ENCODE measurements around the gene KCNG1. TPM values are rescaled to one million over a fixed set of nuclear protein-coding genes. Genes with fewer than 3 reads are reported as not detected.
"Not testable (repeated sequence)": the region's sequence is repeated elsewhere in the genome, so short reads cannot be mapped to it uniquely, and the experiment has no call there.

KCNG1 gene
- total and polyA plus RNA-seq, 5 experiments from 2014 or later = 1.8 to 2.3 TPM; not detected in 3

DNA sequence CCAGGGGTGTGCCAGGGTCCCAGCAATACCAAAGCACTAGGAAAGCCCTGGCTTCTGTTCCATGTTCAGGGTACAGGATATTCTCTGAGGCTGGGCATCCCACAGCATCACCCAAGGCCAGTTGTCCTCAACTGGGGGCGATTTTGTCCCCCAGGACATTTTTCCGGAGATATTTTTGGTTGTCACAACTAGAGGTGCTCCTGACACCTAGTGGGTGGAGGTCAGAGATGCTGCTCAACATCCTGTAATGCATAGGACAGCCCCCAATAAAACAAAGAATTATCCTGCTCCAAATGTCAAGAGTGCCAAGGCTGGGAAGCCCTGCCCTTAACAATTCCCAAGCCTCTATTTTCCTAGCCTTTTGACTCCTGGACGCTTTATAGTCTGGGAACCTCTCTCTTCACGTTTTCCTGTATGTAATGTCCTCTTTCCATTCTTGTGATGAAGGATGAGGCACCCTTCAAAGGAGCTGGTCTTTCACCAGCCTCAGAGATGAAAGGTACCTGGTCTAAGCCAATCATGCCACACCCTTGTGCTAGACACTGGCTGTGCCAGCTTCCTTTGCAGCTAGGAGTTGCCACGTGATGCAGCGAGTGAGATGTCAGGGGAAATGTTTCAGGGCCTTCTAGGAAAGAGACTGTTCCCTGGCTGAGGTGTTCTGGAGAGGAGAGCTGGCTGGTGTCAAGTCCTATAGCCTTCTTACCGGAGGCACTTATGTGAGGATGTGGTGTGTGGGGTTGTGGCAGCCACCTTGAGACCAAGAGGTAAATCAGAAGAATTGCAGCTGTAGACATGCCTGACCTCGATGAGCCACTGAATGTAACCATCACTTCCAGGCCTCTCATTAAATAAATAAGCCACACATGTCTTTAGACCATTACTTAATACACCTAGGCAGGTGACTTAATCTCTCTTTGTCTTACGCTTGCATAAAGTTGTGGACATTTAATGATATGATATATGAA is 23.4 kb upstream of the KCNG1 start:
- ATAC-seq = no peak
- DNase-seq = no peak
- Mint-ChIP-seq H3K4me3 (no peak overlapping the region), H3K36me3 (no peaks in the 10 kb centered on the region), H3K27ac (no peak overlapping the region), H3K4me1 (no peaks in the 10 kb centered on the region), H3K9me3 (peaks cover 0 to 6% (median 0%) of the 10 kb centered on the region in 9 donors), H3K27me3 (peaks cover 16 to 36% (median 22%) of the 10 kb centered on the region in 5 donors)
- POLR2A ChIA-PET = no interaction called here

DNA sequence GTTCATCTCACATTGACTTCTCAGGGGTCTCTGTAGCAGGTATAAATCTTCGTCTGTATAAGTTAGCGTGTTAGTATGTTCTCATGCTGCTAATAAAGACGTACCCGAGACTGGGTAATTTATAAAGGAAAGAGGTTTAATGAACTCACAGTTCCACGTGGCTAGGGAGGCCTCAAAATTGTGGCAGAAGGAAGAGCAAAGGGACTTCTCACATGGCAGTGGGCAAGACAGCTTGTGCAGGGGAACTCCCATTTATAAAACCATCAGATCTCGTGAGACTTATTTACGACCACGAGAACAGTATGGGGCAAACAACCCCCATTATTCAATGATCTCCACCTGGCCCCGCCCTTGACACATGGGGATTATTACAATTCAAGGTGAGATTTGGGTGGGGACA is 22.6 kb upstream of the KCNG1 start:
- peaks cover 14 to 28% (median 16%) of the 10 kb centered on the region in 5 donors for H3K27me3 Mint-ChIP-seq
- H3K4me3 Mint-ChIP-seq, H3K36me3 Mint-ChIP-seq, ATAC-seq, H3K27ac Mint-ChIP-seq, H3K4me1 Mint-ChIP-seq, POLR2A ChIA-PET, H3K9me3 Mint-ChIP-seq, DNase-seq: not testable (repeated sequence)

DNA sequence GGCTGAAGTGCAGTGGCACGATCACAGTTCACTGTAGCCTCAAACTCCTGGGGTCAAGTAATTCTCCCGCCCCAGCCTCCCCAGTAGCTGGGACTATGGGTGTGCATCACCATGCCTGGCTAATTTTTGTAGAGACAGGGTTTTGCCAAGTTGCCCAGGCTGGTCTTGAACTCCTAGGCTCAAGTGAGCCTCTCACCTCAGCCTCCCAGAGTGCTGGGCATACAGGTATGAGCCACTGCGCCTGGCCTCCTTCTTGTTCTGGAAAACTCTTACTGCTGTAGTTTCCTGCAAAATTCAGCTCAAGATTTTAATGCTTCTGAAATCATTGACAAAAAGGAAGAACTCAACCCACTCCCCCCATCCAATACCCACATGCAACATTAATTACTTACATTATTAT is 21.9 kb upstream of the KCNG1 start:
- Mint-ChIP-seq H3K4me3 (no peak overlapping the region), H3K4me1 (no peaks in the 10 kb centered on the region)

DNA sequence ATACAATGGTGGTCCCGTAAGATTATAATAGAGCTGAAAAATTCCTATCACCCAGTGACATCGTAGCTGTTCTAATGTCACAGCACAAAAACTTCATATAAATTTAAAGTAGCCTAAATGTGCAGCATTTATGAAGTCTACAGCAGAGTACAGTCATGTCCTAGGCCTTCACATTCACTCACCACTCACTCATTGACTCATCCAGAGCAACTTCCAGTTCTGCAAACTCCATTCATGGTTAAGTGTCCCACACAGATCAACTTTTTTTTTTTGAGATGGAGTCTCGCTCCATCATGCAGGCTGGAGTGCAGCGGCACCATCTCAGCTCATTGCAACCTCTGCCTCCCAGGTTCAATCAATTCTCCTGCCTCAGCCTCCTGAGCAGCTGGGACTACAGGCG is 20.9 kb upstream of the KCNG1 start:
- Mint-ChIP-seq H3K4me1 (no peaks in the 10 kb centered on the region), H3K27me3 (peaks cover 5 to 11% (median 6%) of the 10 kb centered on the region in 5 donors), H3K4me3 (no peak overlapping the region), H3K27ac (no peak overlapping the region), H3K9me3 (peaks cover 0 to 6% (median 0%) of the 10 kb centered on the region in 9 donors), H3K36me3 (no peaks in the 10 kb centered on the region)
- ATAC-seq = no peak
- no peak for DNase-seq
- POLR2A ChIA-PET = no interaction called here

More for the DNA sequence above, 21.9 kb upstream of the KCNG1 start:
- no peak overlapping the region for H3K27ac Mint-ChIP-seq
- no peaks in the 10 kb centered on the region for H3K36me3 Mint-ChIP-seq
- DNase-seq (no peak), ATAC-seq (no peak)
- H3K9me3 Mint-ChIP-seq = peaks cover 0 to 6% (median 0%) of the 10 kb centered on the region in 9 donors
- POLR2A ChIA-PET = no interaction called here
- peaks cover 8 to 21% (median 11%) of the 10 kb centered on the region in 5 donors for H3K27me3 Mint-ChIP-seq

DNA sequence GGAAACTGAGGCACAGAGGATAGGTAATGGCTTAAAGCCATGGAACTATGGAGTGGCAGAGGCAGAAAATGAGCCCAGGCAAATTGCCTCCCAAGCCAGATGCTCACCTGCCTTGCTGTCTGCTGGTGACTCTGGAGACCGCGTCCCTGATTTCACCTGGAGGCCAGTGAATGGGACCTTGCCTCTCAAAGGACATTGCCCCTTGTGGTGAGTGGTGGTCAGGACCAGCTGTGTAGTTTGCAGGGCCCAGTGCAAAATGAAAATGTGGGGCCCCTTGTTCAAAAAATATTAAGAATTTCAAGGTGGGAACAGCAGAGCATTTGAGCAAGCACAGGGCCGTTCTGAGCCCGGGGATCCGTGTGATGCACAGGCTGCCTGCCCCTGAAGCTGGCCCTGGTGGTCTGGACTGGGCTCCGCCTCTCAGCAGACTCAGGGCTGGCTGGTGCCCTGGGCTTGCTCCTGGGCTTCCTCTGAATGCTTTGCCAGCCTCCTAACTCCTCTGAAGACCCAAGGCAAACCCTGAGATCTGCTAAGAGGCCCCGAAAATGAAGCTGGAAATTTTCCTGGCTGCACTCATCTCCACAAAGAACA is 19.8 kb upstream of the KCNG1 start:
- no peaks in the 10 kb centered on the region for H3K4me1 Mint-ChIP-seq
- H3K4me3 Mint-ChIP-seq = no peak overlapping the region
- peaks cover 5 to 9% (median 7%) of the 10 kb centered on the region in 5 donors for H3K27me3 Mint-ChIP-seq
- no peak for ATAC-seq
- H3K27ac Mint-ChIP-seq = no peak overlapping the region
- no peak for DNase-seq
- H3K9me3 Mint-ChIP-seq = peaks cover 0 to 6% (median 0%) of the 10 kb centered on the region in 9 donors
- POLR2A ChIA-PET = no interaction called here
- no peaks in the 10 kb centered on the region for H3K36me3 Mint-ChIP-seq

DNA sequence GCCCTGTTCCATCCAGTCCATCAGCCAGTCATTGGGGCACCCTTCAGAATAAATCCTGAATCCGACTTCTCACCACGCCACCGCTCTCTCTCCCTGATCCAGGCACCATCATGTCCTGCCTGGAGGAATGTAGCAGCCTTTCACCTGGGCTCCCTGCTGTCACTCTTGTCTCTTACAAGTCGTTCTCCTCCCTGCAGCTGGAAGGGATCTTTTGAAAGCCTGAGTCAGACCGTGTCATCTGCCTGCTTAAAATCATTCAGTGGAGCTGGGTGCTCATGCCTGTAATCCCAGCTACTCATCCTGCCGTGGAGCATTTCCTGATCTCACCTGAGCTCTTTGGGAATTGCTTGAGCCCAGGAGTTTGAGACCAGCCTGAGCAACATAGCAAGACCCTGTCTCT is 19.2 kb upstream of the KCNG1 start:
- Mint-ChIP-seq H3K4me1 (no peaks in the 10 kb centered on the region), H3K27ac (no peak overlapping the region), H3K36me3 (no peaks in the 10 kb centered on the region), H3K4me3 (no peak overlapping the region), H3K9me3 (peaks cover 0 to 6% (median 0%) of the 10 kb centered on the region in 9 donors), H3K27me3 (peaks cover 3 to 8% (median 6%) of the 10 kb centered on the region in 5 donors)
- ATAC-seq (no peak), DNase-seq (no peak)
- POLR2A ChIA-PET = no interaction called here

DNA sequence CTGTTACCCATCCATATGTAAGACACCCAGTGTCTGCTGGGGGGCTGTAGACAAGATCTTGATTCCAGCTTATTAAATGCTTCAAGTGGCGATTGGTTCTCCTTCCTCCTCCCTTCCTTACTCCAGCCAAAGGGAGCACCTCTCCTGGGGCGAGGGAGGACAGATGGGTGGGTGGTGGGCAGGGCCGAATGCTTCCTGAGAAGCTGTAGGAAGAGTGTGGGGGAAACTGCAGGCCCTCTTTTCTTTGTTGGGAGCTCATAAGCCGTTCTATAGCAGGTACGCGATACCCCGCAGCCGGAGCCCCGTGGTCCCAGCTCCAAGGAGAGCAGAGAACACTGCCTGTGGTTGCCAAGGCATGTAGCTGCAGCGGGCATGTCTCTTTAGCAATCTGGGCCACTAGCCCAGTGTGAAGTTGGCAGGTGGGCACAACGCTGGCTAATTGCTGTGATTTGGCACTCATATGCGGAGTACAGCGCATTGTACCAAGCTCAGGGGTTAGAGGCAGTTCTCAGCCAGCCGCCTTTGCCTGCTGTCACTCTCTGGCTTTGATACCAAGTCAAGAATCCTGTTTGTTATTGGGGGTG is 14.7 kb upstream of the KCNG1 start:
- no peak for ATAC-seq
- Mint-ChIP-seq H3K9me3 (no peaks in the 10 kb centered on the region), H3K36me3 (no peaks in the 10 kb centered on the region), H3K4me1 (no peaks in the 10 kb centered on the region), H3K27me3 (peaks cover 11 to 23% (median 16%) of the 10 kb centered on the region in 5 donors), H3K4me3 (no peak overlapping the region), H3K27ac (no peak overlapping the region)
- POLR2A ChIA-PET = no interaction called here
- DNase-seq = no peak

DNA sequence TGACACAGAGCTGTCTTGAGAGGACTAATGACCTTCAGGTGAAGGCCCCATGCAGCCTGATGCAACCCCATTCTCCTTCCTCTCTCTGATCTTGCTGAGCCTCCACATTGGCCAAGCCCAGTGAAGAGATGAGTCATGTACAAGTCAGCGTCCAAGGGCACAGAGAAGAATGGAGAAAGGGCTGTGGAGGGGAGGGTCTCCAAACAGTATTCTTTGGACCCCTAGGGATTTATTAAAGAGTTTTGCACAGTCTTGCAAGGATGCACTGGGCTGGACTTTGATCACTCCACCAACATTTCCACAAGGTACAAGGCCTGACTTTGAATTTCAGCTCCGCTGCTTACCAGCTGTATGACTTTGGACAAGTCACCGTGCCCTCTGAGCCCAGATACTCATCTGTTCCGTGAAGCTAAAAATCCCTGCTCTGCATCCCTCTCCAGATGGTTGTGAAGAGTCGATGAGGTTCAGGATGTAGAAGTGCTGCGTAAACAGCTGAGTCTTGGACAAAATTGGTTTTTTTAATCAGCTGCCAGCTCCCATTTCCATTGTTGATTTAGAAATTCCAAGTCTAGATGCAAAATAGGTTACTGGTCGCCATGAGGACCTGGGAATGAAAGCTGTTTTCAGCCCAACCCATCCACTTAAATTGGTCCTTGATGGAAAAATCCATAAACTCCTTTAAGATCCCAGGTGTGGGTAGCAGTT is 14.1 kb upstream of the KCNG1 start:
- Mint-ChIP-seq H3K4me3 (no peak overlapping the region), H3K27ac (no peak overlapping the region), H3K27me3 (peaks cover 17 to 30% (median 23%) of the 10 kb centered on the region in 5 donors), H3K4me1 (no peaks in the 10 kb centered on the region), H3K36me3 (no peaks in the 10 kb centered on the region), H3K9me3 (peaks cover 0 to 3% (median 0%) of the 10 kb centered on the region in 9 donors)
- DNase-seq (no peak), ATAC-seq (no peak)
- POLR2A ChIA-PET = no interaction called here

DNA sequence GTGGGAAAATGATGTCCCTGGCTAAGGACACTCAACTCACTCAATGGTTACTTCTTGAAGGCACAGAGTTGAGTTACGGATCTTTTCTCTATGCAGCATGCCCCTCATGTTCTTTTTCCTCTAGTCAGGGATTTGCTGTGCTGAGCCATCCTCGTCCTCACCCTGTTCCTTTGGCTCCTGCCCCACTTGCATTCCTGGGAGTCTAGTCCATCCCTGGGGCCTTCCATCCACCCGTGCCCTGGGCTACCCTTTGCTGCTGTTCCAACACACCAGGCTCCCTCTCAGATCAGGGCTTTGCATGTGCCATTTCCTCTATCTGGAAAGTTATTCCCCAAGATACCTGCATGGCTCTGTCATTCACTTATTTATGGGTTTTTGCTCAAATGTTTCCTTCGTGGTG is 13.3 kb upstream of the KCNG1 start:
- H3K4me1 Mint-ChIP-seq = no peaks in the 10 kb centered on the region
- peaks cover 0 to 3% (median 0%) of the 10 kb centered on the region in 9 donors for H3K9me3 Mint-ChIP-seq
- H3K27ac Mint-ChIP-seq = no peak overlapping the region
- POLR2A ChIA-PET = no interaction called here
- no peaks in the 10 kb centered on the region for H3K36me3 Mint-ChIP-seq
- H3K4me3 Mint-ChIP-seq = no peak overlapping the region
- ATAC-seq (no peak), DNase-seq (no peak)
- H3K27me3 Mint-ChIP-seq = peaks cover 24 to 37% (median 30%) of the 10 kb centered on the region in 5 donors

DNA sequence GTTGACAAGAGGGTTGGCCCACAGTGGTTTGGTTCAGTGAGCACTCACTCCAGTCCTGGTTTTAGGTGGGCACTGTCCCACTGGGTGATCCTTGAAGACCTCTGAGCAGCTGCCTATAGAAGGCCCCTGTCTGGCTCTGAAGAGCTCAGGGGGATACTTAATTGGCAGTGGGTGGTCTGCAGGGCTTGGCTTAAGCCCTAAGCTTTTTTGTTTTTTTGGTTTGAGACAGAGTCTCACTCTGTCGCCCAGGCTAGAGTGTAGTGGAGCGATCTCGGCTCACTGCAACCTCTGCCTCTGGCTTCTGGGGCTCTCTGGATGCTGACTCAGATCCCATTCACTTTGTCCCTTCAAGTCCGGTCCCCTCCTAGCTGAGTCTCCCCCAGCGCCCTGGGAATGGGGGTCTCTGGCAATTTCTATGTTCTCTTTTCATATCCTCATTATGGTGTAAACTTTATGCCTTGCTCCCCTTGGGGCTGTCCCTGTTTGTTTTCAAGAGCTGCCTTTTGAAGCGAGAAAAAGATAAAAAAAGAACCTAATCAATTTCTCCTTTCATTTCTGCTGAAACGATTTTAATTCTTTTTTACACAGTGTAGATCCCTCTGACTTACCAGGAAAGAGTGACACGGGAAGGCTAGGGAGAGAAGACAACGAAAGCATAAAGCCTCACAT is 12.2 kb upstream of the KCNG1 start:
- H3K4me3 Mint-ChIP-seq = no peak overlapping the region
- peaks cover 0 to 3% (median 0%) of the 10 kb centered on the region in 9 donors for H3K9me3 Mint-ChIP-seq

DNA sequence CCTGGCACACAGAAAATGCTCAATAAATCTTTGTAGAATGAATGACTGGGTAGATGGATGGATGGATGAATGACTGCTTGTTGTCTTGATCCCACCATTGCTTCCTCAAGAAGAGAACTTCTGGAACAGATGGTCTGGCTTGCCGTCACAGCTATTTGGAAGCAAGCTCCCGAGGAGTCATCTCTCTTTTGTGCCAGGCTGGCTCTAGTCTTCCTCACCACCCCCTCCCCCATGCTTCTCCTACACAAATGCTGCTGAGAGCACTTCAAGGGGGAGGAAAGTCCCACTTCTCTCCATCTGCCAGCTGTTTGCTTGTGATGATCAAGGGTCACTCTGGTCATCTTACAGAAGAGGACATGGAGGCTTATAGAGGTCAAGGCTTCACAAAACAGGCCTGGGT is 11.6 kb upstream of the KCNG1 start:
- Mint-ChIP-seq H3K27ac (no peak overlapping the region), H3K36me3 (no peaks in the 10 kb centered on the region), H3K27me3 (peaks cover 35 to 55% (median 40%) of the 10 kb centered on the region in 5 donors), H3K4me1 (no peaks in the 10 kb centered on the region), H3K4me3 (no peak overlapping the region), H3K9me3 (peaks cover 0 to 3% (median 0%) of the 10 kb centered on the region in 9 donors)
- POLR2A ChIA-PET = no interaction called here
- DNase-seq (no peak), ATAC-seq (no peak)

More for the DNA sequence above, 12.2 kb upstream of the KCNG1 start:
- no peak overlapping the region for H3K27ac Mint-ChIP-seq
- DNase-seq = no peak
- peaks cover 29 to 48% (median 39%) of the 10 kb centered on the region in 5 donors for H3K27me3 Mint-ChIP-seq
- ATAC-seq = no peak
- H3K36me3 Mint-ChIP-seq = no peaks in the 10 kb centered on the region
- POLR2A ChIA-PET = no interaction called here
- no peaks in the 10 kb centered on the region for H3K4me1 Mint-ChIP-seq

All from naive thymus-derived CD8-positive, alpha-beta T cell (primary cell).